GM21576 (cell line): ENCODE data around the gene USP10.
A peak's percentile ranks its signal among the peaks of the same experiment; 100 is the strongest.

Source experiments
- ATAC-seq: cut with Tn5 transposase; IDR thresholded peaks from one replicate; pipeline ENCODE4 v1.9.1; 2021; ENCODE audit warnings: mild to moderate bottlenecking, moderate library complexity; ENCODE audit not compliant: unreplicated experiment

Gene USP10

GRCh38 chr16:84749072-84749471 lies 49.3 kb downstream of the USP10 start:
- no peak for ATAC-seq

- ATAC-seq = no peak
Observed at GRCh38 chr16:84749815-84750214, 50.0 kb downstream of the USP10 start.

- no peak for ATAC-seq
Observed at GRCh38 chr16:84750575-84750974, 50.8 kb downstream of the USP10 start.

GRCh38 chr16:84751241-84751640 lies 51.4 kb downstream of the USP10 start:
- ATAC-seq = no peak

- peak; percentile 49 for ATAC-seq
Observed at GRCh38 chr16:84751947-84752346, 52.1 kb downstream of the USP10 start.

GRCh38 chr16:84752600-84752999 lies 52.8 kb downstream of the USP10 start:
- no peak for ATAC-seq

- ATAC-seq = no peak
Observed at GRCh38 chr16:84753412-84754326, 53.9 kb downstream of the USP10 start.

- peak; percentile 50 for ATAC-seq
Observed at GRCh38 chr16:84754353-84754856, 54.6 kb downstream of the USP10 start.

- no peak for ATAC-seq
Observed at GRCh38 chr16:84754956-84755672, 55.3 kb downstream of the USP10 start.

- no peak for ATAC-seq
Observed at GRCh38 chr16:84756830-84757229, 57.0 kb downstream of the USP10 start.

GRCh38 chr16:84758627-84759026 lies 58.8 kb downstream of the USP10 start:
- no peak for ATAC-seq

- ATAC-seq = no peak
Observed at GRCh38 chr16:84759061-84759460, 59.3 kb downstream of the USP10 start.

- no peak for ATAC-seq
Observed at GRCh38 chr16:84759906-84760305, 60.1 kb downstream of the USP10 start.

- ATAC-seq = no peak
Observed at GRCh38 chr16:84761448-84762368, 61.9 kb downstream of the USP10 start.

- no peak for ATAC-seq
Observed at GRCh38 chr16:84763164-84763563, 63.4 kb downstream of the USP10 start.

- ATAC-seq = no peak
Observed at GRCh38 chr16:84763629-84764028, 63.8 kb downstream of the USP10 start.

GRCh38 chr16:84764970-84765369 lies 65.2 kb downstream of the USP10 start:
- no peak for ATAC-seq

- ATAC-seq = no peak
Observed at GRCh38 chr16:84765616-84766580, 66.1 kb downstream of the USP10 start.

GRCh38 chr16:84766978-84767773 lies 67.4 kb downstream of the USP10 start:
- no peak for ATAC-seq
